Measurements from ENCODE around the gene GFPT1. TPM values are rescaled to one million over a fixed set of nuclear protein-coding genes. Genes with fewer than 3 reads are reported as not detected.

The GFPT1 gene
- total RNA-seq, 2 donors from 2014 or later = 45.6 to 53.1 TPM

- DNase-seq (ENCODE audit: low spot score) (no peak), ATAC-seq (ENCODE audit: insufficient number of reproducible peaks, low FRiP score, low read depth) (no peak)
- no peaks in the 10 kb centered on the region for H3K9me3 ChIP-seq
- no peaks in the 10 kb centered on the region for H3K36me3 ChIP-seq
- H3K27me3 ChIP-seq (replicated peaks; ENCODE audit: insufficient read depth) = no peaks in the 10 kb centered on the region
- H3K4me3 ChIP-seq = no peak overlapping the region
- no peak for TF ChIP-seq CTCF (IDR thresholded peaks at IDR 0.05)
- no peak overlapping the region for H3K27ac ChIP-seq
- H3K4me1 ChIP-seq (ENCODE audit: control insufficient read depth in 1 of 2, low read depth in 2 of 2) = peaks cover 8 to 19% of the 10 kb centered on the region in 2 donors
Measured at GRCh38 chr2:69287544-69287943, 99.5 kb downstream of the GFPT1 start.

- Histone ChIP-seq H3K36me3 (no peaks in the 10 kb centered on the region), H3K27me3 (replicated peaks; ENCODE audit: insufficient read depth) (no peaks in the 10 kb centered on the region), H3K4me3 (no peak overlapping the region), H3K27ac (peak overlapping the region in 1 of 2 donors; percentile 1), H3K9me3 (no peaks in the 10 kb centered on the region), H3K4me1 (ENCODE audit: control insufficient read depth in 1 of 2, low read depth in 2 of 2) (no peaks in the 10 kb centered on the region)
- DNase-seq (ENCODE audit: low spot score) = no peak
- no peak for TF ChIP-seq CTCF (IDR thresholded peaks at IDR 0.05)
- no peak for ATAC-seq (ENCODE audit: insufficient number of reproducible peaks, low FRiP score, low read depth)
Measured at GRCh38 chr2:69285379-69285894, 101.6 kb downstream of the GFPT1 start.

DNA sequence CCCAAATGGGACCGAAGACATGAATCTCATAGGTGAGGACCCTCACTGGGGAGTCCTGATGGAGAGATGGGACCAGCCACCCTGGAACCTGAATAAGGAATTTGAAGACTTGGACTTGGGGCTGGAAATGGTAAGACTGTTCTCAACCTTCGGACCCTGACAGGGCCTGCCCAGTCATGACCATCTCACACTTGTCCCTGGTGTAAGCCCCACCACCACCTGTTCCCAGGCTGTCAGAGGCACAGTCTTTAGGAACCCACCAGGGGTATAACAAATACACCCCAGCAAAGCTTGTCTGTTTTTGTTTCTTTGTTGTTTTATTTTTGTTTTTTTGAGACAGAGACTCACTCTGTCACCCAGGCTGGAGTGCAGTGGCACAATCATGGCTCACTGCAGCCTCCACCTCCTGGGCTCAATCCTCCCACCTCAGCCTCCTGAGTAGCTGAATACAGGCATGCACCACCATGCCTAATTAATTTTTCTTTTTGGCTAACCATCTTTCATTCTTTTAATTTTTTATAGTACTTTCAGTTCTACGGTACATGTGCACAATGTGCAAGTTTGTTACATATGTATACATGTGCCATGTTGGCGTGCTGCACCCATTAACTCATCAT is 106.1 kb downstream of the GFPT1 start:
- Histone ChIP-seq H3K36me3 (no peaks in the 10 kb centered on the region), H3K27me3 (replicated peaks; ENCODE audit: insufficient read depth) (no peaks in the 10 kb centered on the region), H3K4me1 (ENCODE audit: control insufficient read depth in 1 of 2, low read depth in 2 of 2) (no peaks in the 10 kb centered on the region), H3K9me3 (no peaks in the 10 kb centered on the region), H3K4me3 (no peak overlapping the region), H3K27ac (no peak overlapping the region)
- no peak for DNase-seq (ENCODE audit: low spot score)
- no peak for ATAC-seq (ENCODE audit: insufficient number of reproducible peaks, low FRiP score, low read depth)
- TF ChIP-seq CTCF (IDR thresholded peaks at IDR 0.05) = no peak

GRCh38 chr2:69279931-69280681 is 106.9 kb downstream of the GFPT1 start:
- DNase-seq (ENCODE audit: low spot score) (no peak), ATAC-seq (ENCODE audit: insufficient number of reproducible peaks, low FRiP score, low read depth) (no peak)
- H3K4me3 ChIP-seq = no peak overlapping the region
- TF ChIP-seq CTCF (IDR thresholded peaks at IDR 0.05) = no peak
- no peaks in the 10 kb centered on the region for H3K36me3 ChIP-seq
- no peaks in the 10 kb centered on the region for H3K9me3 ChIP-seq
- no peaks in the 10 kb centered on the region for H3K27me3 ChIP-seq (replicated peaks; ENCODE audit: insufficient read depth)
- H3K27ac ChIP-seq = no peak overlapping the region
- no peaks in the 10 kb centered on the region for H3K4me1 ChIP-seq (ENCODE audit: control insufficient read depth in 1 of 2, low read depth in 2 of 2)

DNA sequence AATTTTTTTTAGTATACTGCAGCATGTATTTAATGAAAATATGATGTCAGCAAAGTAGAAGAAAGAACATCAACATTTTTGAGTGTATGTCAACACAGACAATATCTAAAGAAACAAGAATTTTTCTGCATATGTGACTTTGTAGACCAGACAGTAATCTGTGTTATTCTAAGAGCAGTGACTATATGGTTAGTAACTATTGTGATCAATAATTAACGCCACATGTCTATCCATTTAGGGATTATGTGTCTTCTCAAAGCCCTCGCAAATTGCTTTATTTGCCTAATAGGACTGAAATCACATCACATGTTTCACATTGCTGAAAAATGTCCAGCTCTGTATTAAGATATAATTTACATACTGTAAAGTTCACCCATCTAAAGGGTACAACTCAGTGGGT is 107.8 kb downstream of the GFPT1 start:
- DNase-seq (ENCODE audit: low spot score) (no peak), ATAC-seq (ENCODE audit: insufficient number of reproducible peaks, low FRiP score, low read depth) (no peak)
- Histone ChIP-seq H3K27me3 (replicated peaks; ENCODE audit: insufficient read depth) (no peaks in the 10 kb centered on the region), H3K27ac (no peak overlapping the region), H3K36me3 (no peaks in the 10 kb centered on the region), H3K9me3 (no peaks in the 10 kb centered on the region), H3K4me3 (no peak overlapping the region), H3K4me1 (ENCODE audit: control insufficient read depth in 1 of 2, low read depth in 2 of 2) (no peaks in the 10 kb centered on the region)
- TF ChIP-seq CTCF (IDR thresholded peaks at IDR 0.05) = no peak
